Measurements from ENCODE around the gene GSC2. TPM values are rescaled to one million over a fixed set of nuclear protein-coding genes. Genes with fewer than 3 reads are reported as not detected.

GSC2 gene
- total and polyA plus RNA-seq, 9 of the 15 experiments (the other 6 are each of a cell fraction or from before 2014, with no cell fraction given), result not detected

DNA sequence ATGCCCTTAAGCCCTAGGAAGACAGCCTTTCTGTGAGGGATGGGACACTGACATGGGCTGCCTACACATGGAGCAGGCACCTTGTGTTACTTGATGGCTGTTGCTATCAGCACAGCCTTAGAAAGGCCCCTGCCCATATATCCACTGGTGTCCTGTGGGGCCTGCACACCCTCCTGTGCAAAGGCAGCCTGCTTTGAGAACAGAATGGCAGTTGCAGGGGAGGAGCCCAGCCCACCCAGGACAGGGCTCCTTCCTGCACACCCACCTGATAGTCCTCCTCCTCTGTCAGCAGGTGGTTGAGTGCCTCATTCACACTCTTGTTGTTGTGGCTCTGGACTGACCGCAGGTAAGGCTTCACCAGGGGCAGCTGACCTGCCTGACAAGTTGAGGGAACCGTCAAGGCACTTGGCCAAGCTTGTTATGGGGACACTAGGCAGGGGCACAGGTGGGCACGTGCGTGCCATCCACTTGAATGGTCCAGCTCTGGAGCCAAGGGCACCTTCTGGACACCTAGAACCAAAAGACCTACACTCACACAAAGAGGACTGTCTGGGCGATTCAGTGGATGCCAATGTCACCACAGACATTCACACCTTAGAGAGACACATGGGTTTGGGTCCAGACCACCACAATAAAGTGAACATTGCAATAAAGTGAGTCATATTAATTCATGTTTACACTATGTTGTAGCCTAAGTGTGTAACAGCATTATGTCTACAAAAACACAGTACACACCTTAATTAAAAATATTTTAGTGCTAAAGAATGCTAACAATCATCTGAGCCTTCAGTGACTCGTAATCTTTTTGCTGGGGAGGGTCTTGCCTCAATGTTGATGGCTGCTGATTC, 37.8 kb upstream of the GSC2 start (continued):
- TF ChIP-seq XRCC3 (IDR thresholded peaks at IDR 0.05) (no peak), HEY1 (CRISPR knock-in tag; IDR thresholded peaks at IDR 0.05; ENCODE audit: borderline replicate concordance) (no peak), U2AF2 (optimal IDR thresholded peaks at IDR 0.05; ENCODE audit: low read depth, low read length) (no peak), NONO (IDR thresholded peaks at IDR 0.05; ENCODE audit: low read depth in 2 of 2, low read length in 1 of 2) (no peak), MCM7 (IDR thresholded peaks at IDR 0.05) (no peak), ZNF212 (CRISPR knock-in tag; IDR thresholded peaks at IDR 0.05) (no peak)

DNA sequence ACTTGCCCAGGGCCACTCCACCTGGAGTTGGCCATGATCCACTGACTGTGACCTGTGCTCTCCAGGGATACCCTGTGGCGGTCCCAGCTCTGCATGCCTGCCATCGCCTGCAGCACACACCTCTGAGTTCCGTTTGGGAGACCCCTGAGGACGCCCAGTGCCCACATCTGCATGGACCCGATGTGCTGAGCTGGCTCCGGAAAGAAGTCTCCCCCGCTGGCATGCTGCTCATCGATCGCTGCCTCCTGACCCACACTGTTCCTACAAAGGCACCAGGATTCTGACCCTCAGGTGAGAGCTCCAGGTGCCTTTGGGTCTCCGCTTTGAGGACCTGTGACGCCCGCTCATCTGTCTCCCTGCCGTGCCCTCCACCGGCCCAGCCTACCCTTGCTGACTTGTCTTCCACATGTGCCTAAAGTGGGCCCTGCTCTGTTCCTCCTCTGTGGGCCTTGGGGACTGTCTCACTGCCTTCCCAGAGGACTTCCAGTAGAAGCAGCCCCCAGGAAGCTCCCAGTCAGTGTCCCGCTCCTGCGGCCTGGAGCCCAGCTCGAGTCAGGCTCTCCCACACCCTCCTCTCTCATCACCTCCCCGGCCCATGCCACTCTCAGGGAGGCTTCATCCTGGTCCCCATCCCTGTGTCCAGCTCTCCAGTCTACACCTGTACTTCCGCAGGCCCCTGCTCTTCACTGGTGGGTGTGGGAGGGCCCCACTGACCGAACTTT, 34.3 kb upstream of the GSC2 start:
- intact Hi-C loops (cut with micrococcal nuclease) (no loop called here), in situ Hi-C loops (cut with MboI) (no loop called here)
- H3K4me1 ChIP-seq (replicated peaks in 1 of 2; ENCODE audit: control insufficient read depth in 2 of 2, insufficient read depth in 2 of 2, low read length in 2 of 2), result peaks cover 5 to 51% of the 10 kb centered on the region in 2 experiments
- H3K27ac ChIP-seq (ENCODE audit: extremely low read depth, low read depth, low read length), result no peak overlapping the region
- H2AFZ ChIP-seq (ENCODE audit: low read depth, low read length), result 0 out of 2 replicates have a peak overlapping the region, but pooled peaks have one; percentile 4
- no peak; the same call in 2 of the 3 replicates for ATAC-seq
- H3K27me3 ChIP-seq (ENCODE audit: control insufficient read depth in 2 of 2, insufficient read depth in 2 of 2, low read length in 2 of 2), result peaks cover 26 to 60% of the 10 kb centered on the region in 2 experiments
- BruUV-seq (replicated peaks), result no TSS peak
- WGBS (ENCODE audit: insufficient coverage, low coverage, missing lambda C conversion rate), result 35% methylated on average over 20 of the region's 20 CpGs
- FAIRE-seq, result no peak
- H3K9ac ChIP-seq (ENCODE audit: insufficient read depth in 1 of 2, low read depth in 2 of 2, low read length in 2 of 2), result peak overlapping the region in 1 of 2 experiments; percentile 77; a peak in 2 of 4 replicates
- no peaks in the 10 kb centered on the region for H3K9me3 ChIP-seq (replicated peaks; ENCODE audit: control insufficient read depth, insufficient read depth, low read depth, low read length)
- CTCF ChIA-PET (ENCODE audit: low intra/inter-chr PET ratio), result no interaction called here
- no peaks in the 10 kb centered on the region for H3K79me2 ChIP-seq (ENCODE audit: control insufficient read depth, insufficient read depth, low read length)
- H3K9me1 ChIP-seq (ENCODE audit: control insufficient read depth, insufficient read depth, low read length), result no peaks in the 10 kb centered on the region
- POLR2A ChIA-PET, result interaction anchor here (0.7 to 11.1 kb wide), 7 partner anchors 11 to 1136 kb away, joined by 3 to 191 read pairs (median 4); no protein-coding TSS in a partner anchor
- DNase-seq (ENCODE audit: extremely low read depth in 1 of 4, low spot score in 3 of 4), result no peak
- H3K36me3 ChIP-seq (ENCODE audit: control insufficient read depth, insufficient read depth, low read length), result no peaks in the 10 kb centered on the region
- H3K4me2 ChIP-seq (ENCODE audit: insufficient read depth, low read length), result no peak overlapping the region
- H3K4me3 ChIP-seq, result no peak overlapping the region
- no peaks in the 10 kb centered on the region; the same call in 1 of the 2 replicates for H4K20me1 ChIP-seq (replicated peaks; ENCODE audit: control insufficient read depth, insufficient read depth, low read length)
- TF ChIP-seq BHLHE40 (IDR thresholded peaks at IDR 0.05; ENCODE audit: low read length) (no peak), BMI1 (IDR thresholded peaks at IDR 0.05; ENCODE audit: low read length) (no peak), ZNF644 (tag; IDR thresholded peaks at IDR 0.05; ENCODE audit: low read depth) (no peak), ILF3 (IDR thresholded peaks at IDR 0.05; ENCODE audit: borderline replicate concordance) (no peak), RFX7 (CRISPR knock-in tag; IDR thresholded peaks at IDR 0.05) (no peak), TAF15 (IDR thresholded peaks at IDR 0.05; ENCODE audit: low read depth, low read length) (0 out of 2 replicates have a peak, but pooled peaks have one; percentile 52), JUNB (CRISPR knock-in tag; conservative IDR thresholded peaks at IDR 0.05) (no peak), HDAC2 (IDR thresholded peaks at IDR 0.05) (no peak), ZBTB7A (IDR thresholded peaks at IDR 0.05; ENCODE audit: borderline replicate concordance, control insufficient read depth, low read depth, low read length) (peak; percentile 15; the same call in 1 of the 2 replicates), HNRNPL (IDR thresholded peaks at IDR 0.05; ENCODE audit: low read depth, low read length) (no peak), PCBP1 (IDR thresholded peaks at IDR 0.05; ENCODE audit: low read depth, low read length, poor library complexity, severe bottlenecking) (no peak), ZC3H11A (IDR thresholded peaks at IDR 0.05; ENCODE audit: low read depth, low read length) (no peak), ZFPM2 (CRISPR knock-in tag; IDR thresholded peaks at IDR 0.05) (no peak)
- TF ChIP-seq, protein P1, sequence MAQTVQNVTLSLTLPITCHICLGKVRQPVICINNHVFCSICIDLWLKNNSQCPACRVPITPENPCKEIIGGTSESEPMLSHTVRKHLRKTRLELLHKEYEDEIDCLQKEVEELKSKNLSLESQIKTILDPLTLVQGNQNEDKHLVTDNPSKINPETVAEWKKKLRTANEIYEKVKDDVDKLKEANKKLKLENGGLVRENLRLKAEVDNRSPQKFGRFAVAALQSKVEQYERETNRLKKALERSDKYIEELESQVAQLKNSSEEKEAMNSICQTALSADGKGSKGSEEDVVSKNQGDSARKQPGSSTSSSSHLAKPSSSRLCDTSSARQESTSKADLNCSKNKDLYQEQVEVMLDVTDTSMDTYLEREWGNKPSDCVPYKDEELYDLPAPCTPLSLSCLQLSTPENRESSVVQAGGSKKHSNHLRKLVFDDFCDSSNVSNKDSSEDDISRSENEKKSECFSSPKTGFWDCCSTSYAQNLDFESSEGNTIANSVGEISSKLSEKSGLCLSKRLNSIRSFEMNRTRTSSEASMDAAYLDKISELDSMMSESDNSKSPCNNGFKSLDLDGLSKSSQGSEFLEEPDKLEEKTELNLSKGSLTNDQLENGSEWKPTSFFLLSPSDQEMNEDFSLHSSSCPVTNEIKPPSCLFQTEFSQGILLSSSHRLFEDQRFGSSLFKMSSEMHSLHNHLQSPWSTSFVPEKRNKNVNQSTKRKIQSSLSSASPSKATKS (CRISPR knock-in tag; IDR thresholded peaks at IDR 0.05), result no peak

All from K562 (cell line).